Subcutaneous abdominal adipose tissue (tissue), 5 donors: ENCODE data around the gene LSAMP.

Experiments used
- H3K27ac ChIP-seq: one replicate; pipeline ENCODE4 v1.7.0; 2013; ENCODE audit warnings: low read depth, mild to moderate bottlenecking, inconsistent platforms, low read length, moderate library complexity
- H3K27me3 ChIP-seq, 5 donors: one replicate each; pipeline ENCODE4 v1.7.0; 2013; ENCODE audit warnings: low read length in 5 of 5, inconsistent platforms in 1 of 5; ENCODE audit not compliant: control insufficient read depth in 5 of 5, insufficient read depth in 4 of 5
- H3K36me3 ChIP-seq, 5 donors: one replicate each; pipeline ENCODE4 v1.7.0; 2013; ENCODE audit warnings: low read length in 5 of 5; ENCODE audit not compliant: control insufficient read depth in 5 of 5, insufficient read depth in 5 of 5
- H3K4me1 ChIP-seq, 5 donors: one replicate each; pipeline ENCODE4 v1.7.0; 2013; ENCODE audit warnings: low read length in 5 of 5, mild to moderate bottlenecking in 3 of 5, moderate library complexity in 1 of 5; ENCODE audit not compliant: control insufficient read depth in 5 of 5, insufficient read depth in 5 of 5
- H3K4me3 ChIP-seq, 5 donors: one replicate each; pipeline ENCODE4 v1.7.0; 2013; ENCODE audit warnings: low read length in 5 of 5, low read depth in 1 of 5
- H3K9ac ChIP-seq, 5 donors: one replicate each; pipeline ENCODE4 v1.7.0; 2013; ENCODE audit warnings: low read length in 5 of 5, mild to moderate bottlenecking in 4 of 5, moderate library complexity in 3 of 5
- H3K9me3 ChIP-seq, 5 donors: one replicate each; pipeline ENCODE4 v1.7.0; 2013; ENCODE audit warnings: low read length in 5 of 5; ENCODE audit not compliant: control insufficient read depth in 5 of 5
- donor health status: healthy.
- donor health status: healthy.
- donor health status: healthy.
- donor health status: healthy.
- donor health status: healthy.

LSAMP gene

GRCh38 chr3:116103868-116104530, 341.3 kb downstream of the LSAMP start:
- H3K4me3 ChIP-seq: no peak overlapping the region
- no peak overlapping the region for H3K27ac ChIP-seq
- H3K36me3 ChIP-seq: no peaks in the 10 kb centered on the region
- no peak overlapping the region for H3K9ac ChIP-seq
- no peaks in the 10 kb centered on the region for H3K27me3 ChIP-seq
- no peaks in the 10 kb centered on the region for H3K4me1 ChIP-seq
- no peaks in the 10 kb centered on the region for H3K9me3 ChIP-seq

GRCh38 chr3:116102037-116102436, 343.2 kb downstream of the LSAMP start:
- Histone ChIP-seq H3K36me3 (no peaks in the 10 kb centered on the region), H3K9me3 (no peaks in the 10 kb centered on the region)

GRCh38 chr3:116097226-116097625, 348.1 kb downstream of the LSAMP start:
- Histone ChIP-seq H3K4me1 (no peaks in the 10 kb centered on the region), H3K27ac (no peak overlapping the region), H3K9ac (no peak overlapping the region), H3K4me3 (no peak overlapping the region), H3K9me3 (no peaks in the 10 kb centered on the region), H3K36me3 (no peaks in the 10 kb centered on the region), H3K27me3 (no peaks in the 10 kb centered on the region)

More at GRCh38 chr3:116102037-116102436, 343.2 kb downstream of the LSAMP start:
- Histone ChIP-seq H3K27me3 (no peaks in the 10 kb centered on the region), H3K4me3 (no peak overlapping the region), H3K4me1 (no peaks in the 10 kb centered on the region), H3K9ac (no peak overlapping the region), H3K27ac (no peak overlapping the region)

GRCh38 chr3:116096631-116097030, 348.7 kb downstream of the LSAMP start:
- Histone ChIP-seq H3K27ac (no peak overlapping the region), H3K9me3 (no peaks in the 10 kb centered on the region), H3K4me1 (no peaks in the 10 kb centered on the region), H3K9ac (no peak overlapping the region), H3K4me3 (no peak overlapping the region), H3K36me3 (no peaks in the 10 kb centered on the region), H3K27me3 (no peaks in the 10 kb centered on the region)

GRCh38 chr3:116093374-116093773, 351.9 kb downstream of the LSAMP start:
- Histone ChIP-seq H3K4me1 (no peaks in the 10 kb centered on the region), H3K27me3 (no peaks in the 10 kb centered on the region), H3K4me3 (no peak overlapping the region), H3K27ac (no peak overlapping the region), H3K9ac (no peak overlapping the region), H3K36me3 (no peaks in the 10 kb centered on the region), H3K9me3 (no peaks in the 10 kb centered on the region)

- Histone ChIP-seq H3K36me3 (no peaks in the 10 kb centered on the region), H3K27ac (no peak overlapping the region), H3K27me3 (no peaks in the 10 kb centered on the region), H3K9me3 (no peaks in the 10 kb centered on the region), H3K4me1 (no peaks in the 10 kb centered on the region), H3K4me3 (no peak overlapping the region), H3K9ac (no peak overlapping the region)
Measured at GRCh38 chr3:116087426-116087825, 357.9 kb downstream of the LSAMP start.

GRCh38 chr3:116084999-116085791, 360.1 kb downstream of the LSAMP start:
- no peaks in the 10 kb centered on the region for H3K9me3 ChIP-seq
- no peaks in the 10 kb centered on the region for H3K27me3 ChIP-seq
- no peaks in the 10 kb centered on the region for H3K4me1 ChIP-seq

GRCh38 chr3:116083683-116084082, 361.6 kb downstream of the LSAMP start:
- Histone ChIP-seq H3K4me3 (no peak overlapping the region), H3K4me1 (no peaks in the 10 kb centered on the region), H3K27me3 (no peaks in the 10 kb centered on the region), H3K27ac (no peak overlapping the region), H3K9ac (no peak overlapping the region), H3K36me3 (no peaks in the 10 kb centered on the region), H3K9me3 (no peaks in the 10 kb centered on the region)

More at GRCh38 chr3:116084999-116085791, 360.1 kb downstream of the LSAMP start:
- Histone ChIP-seq H3K27ac (no peak overlapping the region), H3K9ac (no peak overlapping the region), H3K36me3 (no peaks in the 10 kb centered on the region), H3K4me3 (no peak overlapping the region)

- H3K4me1 ChIP-seq: no peaks in the 10 kb centered on the region
- H3K27ac ChIP-seq: no peak overlapping the region
- no peaks in the 10 kb centered on the region for H3K36me3 ChIP-seq
- no peak overlapping the region for H3K9ac ChIP-seq
- no peaks in the 10 kb centered on the region for H3K27me3 ChIP-seq
- no peak overlapping the region for H3K4me3 ChIP-seq
- no peaks in the 10 kb centered on the region for H3K9me3 ChIP-seq
Measured at GRCh38 chr3:116078561-116078960, 366.7 kb downstream of the LSAMP start.

- Histone ChIP-seq H3K4me3 (no peak overlapping the region), H3K36me3 (no peaks in the 10 kb centered on the region), H3K9me3 (no peaks in the 10 kb centered on the region), H3K9ac (no peak overlapping the region), H3K4me1 (no peaks in the 10 kb centered on the region), H3K27ac (no peak overlapping the region), H3K27me3 (no peaks in the 10 kb centered on the region)
Measured at GRCh38 chr3:116077557-116077956, 367.7 kb downstream of the LSAMP start.
